ENCODE data around the gene TRIB2.

TRIB2 gene

GRCh38 chr2:12778811-12779579 is 62.3 kb downstream of the TRIB2 start:
- DNase-seq (ENCODE audit: low read depth): no peak

GRCh38 chr2:12781329-12781728 is 64.6 kb downstream of the TRIB2 start:
- no peak for DNase-seq (ENCODE audit: low read depth)

- peak; percentile 75 for DNase-seq (ENCODE audit: low read depth)
Observed at GRCh38 chr2:12787891-12788801, 71.4 kb downstream of the TRIB2 start.

DNA sequence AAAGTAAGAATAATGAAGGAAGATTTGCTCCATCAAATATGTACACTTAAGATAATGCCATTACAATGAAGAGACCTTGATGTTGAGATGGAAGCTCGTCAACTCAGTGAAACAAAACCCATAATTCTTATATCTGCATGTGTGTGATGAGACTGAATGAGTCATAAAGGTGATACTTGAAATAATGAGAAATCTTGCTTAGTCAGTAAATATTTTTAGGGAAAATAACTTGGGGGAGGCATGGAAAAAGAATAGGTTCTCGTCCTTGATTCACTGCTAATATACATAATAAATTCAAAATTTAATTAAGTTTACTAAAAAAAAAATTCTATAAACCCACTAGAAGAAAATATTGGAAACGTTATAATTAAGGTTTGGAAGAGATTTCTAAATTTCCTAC is 75.2 kb downstream of the TRIB2 start:
- DNase-seq (ENCODE audit: low read depth): no peak
